Peyer's patch (tissue), 4 donors: ENCODE data around the gene G2E3. TPM values are rescaled to one million over a fixed set of nuclear protein-coding genes. Genes with fewer than 3 reads are reported as not detected.

Experiments used
- DNase-seq, 3 donors: peaks; one replicate each; pipeline ENCODE4 v3.0.0-alpha.2; 2017 to 2019
- H3K27ac ChIP-seq, 4 donors: fragments of 200-600 bp; sonication (generic); one replicate each; pipeline ENCODE4 v1.5.1; 2016 to 2019
- H3K27me3 ChIP-seq, 2 donors: fragments of 200-600 bp; sonication (generic); one replicate each; pipeline ENCODE4 v1.5.1; 2019
- H3K36me3 ChIP-seq, 3 donors: fragments of 200-600 bp; sonication (generic); one replicate each; pipeline ENCODE4 v1.5.1; 2016 to 2019
- H3K4me1 ChIP-seq, 4 donors: fragments of 200-600 bp; sonication (generic); one replicate each; pipeline ENCODE4 v1.5.1; 2016 to 2019
- H3K4me3 ChIP-seq, 4 donors: fragments of 200-600 bp; sonication (generic); 1 replicate in 3 of 4; 2 replicates in 1 of 4; pipeline ENCODE4 v1.5.1; 2016 to 2019; ENCODE audit warnings: mild to moderate bottlenecking in 1 of 4
- H3K9me3 ChIP-seq, 4 donors: fragments of 200-600 bp; sonication (generic); one replicate each; pipeline ENCODE4 v1.5.1; 2016 to 2019; ENCODE audit warnings: mild to moderate bottlenecking in 1 of 4
- CTCF ChIP-seq, 6 experiments: fragments of 450-650 bp in 4 of 6; fragments of 200-600 bp in 2 of 6; sonication (generic) in 1 of 6; IDR thresholded peaks; one replicate each; pipeline ENCODE4 v1.5.1; 2017 to 2019; ENCODE audit warnings: antibody characterized with exemption in 6 of 6, mild to moderate bottlenecking in 3 of 6, moderate library complexity in 1 of 6
- POLR2A ChIP-seq, 2 donors: fragments of 450-650 bp; IDR thresholded peaks; one replicate each; pipeline ENCODE4 v1.5.1; 2017; ENCODE audit warnings: antibody characterized with exemption in 2 of 2, mild to moderate bottlenecking in 2 of 2, moderate library complexity in 2 of 2
- small RNA-seq, 2 donors: library from RNA; depleted of rRNA; stranded (forward); fragments of <200 nt; gene quantifications; one replicate each; pipeline ENCODE3, GENCODE V24; 2016
- total RNA-seq, 4 donors: library from RNA; depleted of rRNA; stranded (reverse); fragments of >200 nt; gene quantifications; one replicate each; pipeline ENCODE4 v1.1.0, GENCODE V29; 2016

The G2E3 gene
- total RNA-seq, 4 donors from 2014 or later, result 6.4 to 19.8 (median 8.1) TPM

DNA sequence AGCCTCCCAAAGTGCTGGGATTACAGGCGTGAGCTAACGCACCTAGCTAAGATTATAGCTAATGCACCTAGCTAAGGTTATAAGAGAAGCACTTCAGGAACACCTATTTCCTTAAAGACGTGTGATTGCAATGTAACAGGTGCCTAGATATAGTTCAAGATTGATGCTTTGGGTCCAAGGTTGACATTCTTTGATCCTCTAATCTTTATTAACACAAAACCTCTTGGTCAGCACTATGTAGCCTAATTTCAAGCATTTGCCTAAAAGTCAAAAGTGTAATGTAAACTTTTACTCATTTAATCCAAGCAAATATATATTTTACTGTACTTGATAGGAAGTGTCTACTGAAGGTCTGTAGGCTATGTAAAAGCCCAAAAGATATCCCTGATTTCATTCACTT, 99.7 kb downstream of the G2E3 start:
- H3K27ac ChIP-seq, result no peak overlapping the region
- H3K9me3 ChIP-seq, result no peaks in the 10 kb centered on the region
- TF ChIP-seq POLR2A (IDR thresholded peaks at IDR 0.05) (no peak), CTCF (IDR thresholded peaks at IDR 0.05) (no peak)
- no peaks in the 10 kb centered on the region for H3K27me3 ChIP-seq
- H3K4me3 ChIP-seq, result no peak overlapping the region
- no peak for DNase-seq
- no peaks in the 10 kb centered on the region for H3K4me1 ChIP-seq
- H3K36me3 ChIP-seq, result peaks cover 0 to 43% (median 0%) of the 10 kb centered on the region in 3 donors

DNA sequence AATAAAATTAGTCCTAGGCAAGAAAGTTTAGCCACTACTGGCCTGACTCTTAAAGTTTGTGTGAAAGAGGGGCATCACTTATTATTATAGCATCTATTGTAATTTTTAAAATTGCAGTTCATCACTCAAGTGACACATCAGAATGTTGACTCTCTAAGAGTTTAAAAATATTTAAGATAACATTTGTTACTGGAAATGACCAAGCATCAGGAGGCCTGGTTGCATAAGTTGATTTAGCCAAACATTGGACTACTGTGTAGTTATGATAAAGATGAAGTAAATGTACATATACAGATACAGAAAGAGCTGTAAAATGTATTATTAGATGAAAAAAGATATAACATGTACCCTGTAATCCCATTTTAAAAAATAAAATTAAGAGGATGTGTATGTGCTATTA, 110.6 kb downstream of the G2E3 start:
- H3K9me3 ChIP-seq, result no peaks in the 10 kb centered on the region
- no peaks in the 10 kb centered on the region for H3K27me3 ChIP-seq
- H3K4me1 ChIP-seq, result no peaks in the 10 kb centered on the region
- H3K27ac ChIP-seq, result no peak overlapping the region
- TF ChIP-seq POLR2A (IDR thresholded peaks at IDR 0.05) (no peak), CTCF (IDR thresholded peaks at IDR 0.05) (no peak)
- DNase-seq, result no peak
- H3K36me3 ChIP-seq, result peaks cover 0 to 28% (median 0%) of the 10 kb centered on the region in 3 donors
- H3K4me3 ChIP-seq, result no peak overlapping the region

Small RNA genes lying within 50 kb of the gene (small RNA-seq; reads per million reads assigned to genes)
- 0 reads per million in 2 donors for gene RF02271

Other genes with a start within 250 kb of the G2E3 start
- 10 to 100 TPM; 31.8 to 77.3 (median 53.0) TPM for gene SCFD1, start 63.2 kb downstream of the G2E3 start, total RNA-seq